Activated naive CD4-positive, alpha-beta T cell treated with anti-CD3 and anti-CD28 coated beads, Interleukin-2, amount 50 U/mL, for 24 hours (primary cell): Measurements from ENCODE around the gene KLHL11.
"Not testable (repeated sequence)": the region's sequence is repeated elsewhere in the genome, so short reads cannot be mapped to it uniquely, and the experiment has no call there.

ENCODE experiments used
- H3K27ac Mint-ChIP-seq: one replicate; pipeline ENCODE4 v1.8.0; 2021; ENCODE audit warnings: mild to moderate bottlenecking, mixed read lengths
- H3K27me3 Mint-ChIP-seq: one replicate; pipeline ENCODE4 v1.8.0; 2021; ENCODE audit warnings: mixed read lengths
- H3K36me3 Mint-ChIP-seq: one replicate; pipeline ENCODE4 v1.8.0; 2021; ENCODE audit warnings: mixed read lengths
- H3K4me1 Mint-ChIP-seq: one replicate; pipeline ENCODE4 v1.8.0; 2021; ENCODE audit warnings: mixed read lengths
- H3K4me3 Mint-ChIP-seq: one replicate; pipeline ENCODE4 v1.8.0; 2021; ENCODE audit warnings: mild to moderate bottlenecking, mixed read lengths
- H3K9me3 Mint-ChIP-seq: one replicate; pipeline ENCODE4 v1.8.0; 2021; ENCODE audit warnings: mixed read lengths

Gene KLHL11

DNA sequence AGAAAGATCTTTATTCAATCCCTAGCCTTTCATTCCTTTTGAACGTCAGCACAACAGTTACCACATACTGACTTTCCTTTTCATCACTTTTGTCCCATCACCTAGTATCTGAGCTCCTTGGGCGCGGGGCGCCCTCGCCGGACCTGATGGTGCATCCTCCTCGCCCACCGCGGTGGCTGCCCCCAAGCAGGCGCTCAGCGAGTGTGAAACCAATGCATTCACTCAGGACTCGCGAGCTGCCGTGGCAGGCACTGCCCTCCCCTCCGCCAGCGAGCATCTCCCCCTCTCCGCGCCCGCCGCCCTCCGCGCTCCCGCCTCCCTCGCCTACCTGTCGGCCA, 756 bp downstream of the KLHL11 start:
- Mint-ChIP-seq H3K36me3 (peaks cover 3% of the 10 kb centered on the region), H3K9me3 (no peaks in the 10 kb centered on the region), H3K27ac (no peak overlapping the region), H3K4me3 (no peak overlapping the region), H3K27me3 (no peaks in the 10 kb centered on the region), H3K4me1 (peaks cover 51% of the 10 kb centered on the region)

DNA sequence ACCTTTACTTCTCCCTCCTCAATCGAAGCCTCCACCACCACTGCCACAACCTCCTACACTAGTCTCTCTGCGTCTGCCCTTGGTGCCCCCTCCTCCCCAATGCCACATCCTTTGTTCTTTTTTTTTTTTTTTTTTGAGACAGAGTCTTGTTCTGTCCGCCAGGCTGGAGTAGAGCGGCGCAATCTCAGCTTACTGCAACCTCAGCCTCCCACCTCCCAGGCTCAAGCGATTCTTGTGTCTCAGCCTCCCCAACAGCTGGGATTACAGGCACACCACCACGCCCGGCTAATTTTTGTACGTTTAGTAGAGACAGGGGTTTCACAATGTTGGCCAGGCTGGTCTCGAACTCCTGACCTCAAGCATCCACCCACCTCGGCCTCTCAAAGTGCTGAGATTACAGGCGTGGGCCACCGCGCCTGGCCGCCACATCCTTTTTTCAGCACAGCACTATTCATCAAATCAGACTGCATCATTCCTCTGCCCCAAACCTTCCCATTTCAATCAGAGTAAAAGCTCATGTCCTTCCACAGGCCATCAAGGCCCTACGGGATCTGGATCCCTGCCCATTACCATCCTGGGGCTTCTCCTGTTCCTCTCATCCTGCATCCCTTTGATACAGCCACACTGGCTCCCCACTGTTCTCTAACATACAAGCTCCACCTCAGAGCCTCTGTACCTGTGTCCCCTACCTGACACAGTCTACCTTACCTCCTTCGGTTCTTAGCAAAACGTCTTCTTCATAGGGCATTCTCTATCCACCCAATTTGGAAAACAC, 2.0 kb downstream of the KLHL11 start:
- Mint-ChIP-seq H3K4me1 (peaks cover 42% of the 10 kb centered on the region), H3K9me3 (no peaks in the 10 kb centered on the region), H3K27ac (no peak overlapping the region), H3K27me3 (no peaks in the 10 kb centered on the region), H3K4me3 (no peak overlapping the region), H3K36me3 (peaks cover under 1% of the 10 kb centered on the region)

DNA sequence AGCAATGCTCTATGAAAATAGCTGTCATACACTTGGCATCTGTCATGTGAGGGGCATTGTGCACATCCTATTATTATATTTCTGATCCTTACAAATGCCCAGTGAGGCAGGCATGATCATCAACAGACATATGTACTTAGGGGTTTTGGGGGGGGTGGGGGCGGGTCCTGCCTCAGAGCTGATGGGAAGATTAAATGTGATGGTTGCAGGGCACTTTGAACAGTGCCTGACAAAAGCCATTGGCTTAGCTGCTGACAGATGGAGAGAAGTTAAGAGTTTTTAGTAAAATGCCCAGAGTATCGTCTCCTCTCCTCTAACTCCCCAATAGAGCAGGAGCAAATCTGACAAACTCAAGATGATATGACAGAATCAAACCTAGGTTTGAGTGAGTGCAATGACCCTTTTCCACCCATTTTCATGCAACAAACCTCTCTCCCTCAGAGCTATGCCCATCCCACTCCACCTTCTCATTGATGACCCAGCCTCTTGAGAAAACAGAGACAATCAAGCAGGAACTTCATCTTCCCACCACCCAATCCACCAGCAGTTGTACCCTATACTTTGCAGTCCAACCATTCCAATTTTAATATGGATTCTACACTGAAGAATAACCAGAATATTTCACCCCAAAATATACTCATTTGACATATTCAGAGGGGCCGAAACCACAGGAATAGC, 4.8 kb downstream of the KLHL11 start:
- H3K27ac Mint-ChIP-seq: no peak overlapping the region

DNA sequence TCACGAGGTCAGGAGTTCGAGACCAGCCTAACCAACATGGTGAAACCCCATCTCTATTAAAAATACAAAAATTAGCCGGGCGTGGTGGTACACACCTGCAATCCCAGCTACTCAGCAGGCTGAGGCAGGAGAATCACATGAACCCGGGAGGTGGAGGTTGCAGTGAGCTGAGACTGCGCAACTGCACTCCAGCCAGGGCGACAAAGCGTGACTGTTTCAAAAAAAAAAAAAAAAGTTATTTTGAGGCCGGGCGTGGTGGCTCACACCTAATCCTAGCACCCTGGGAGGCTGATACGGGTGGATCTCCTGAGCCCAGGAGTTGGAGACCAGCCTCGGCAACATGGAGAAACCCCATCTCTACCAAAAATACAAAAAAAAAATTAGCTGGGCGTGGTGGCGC, 13.8 kb downstream of the KLHL11 start:
- H3K4me1 Mint-ChIP-seq: peaks cover 46% of the 10 kb centered on the region
- not testable (repeated sequence) for H3K36me3 Mint-ChIP-seq, H3K27ac Mint-ChIP-seq, H3K27me3 Mint-ChIP-seq, H3K4me3 Mint-ChIP-seq, H3K9me3 Mint-ChIP-seq

More for the DNA sequence above, 4.8 kb downstream of the KLHL11 start:
- H3K4me1 Mint-ChIP-seq: peaks cover 33% of the 10 kb centered on the region
- no peaks in the 10 kb centered on the region for H3K27me3 Mint-ChIP-seq
- H3K36me3 Mint-ChIP-seq: peaks cover 2% of the 10 kb centered on the region
- peak overlapping the region; percentile 23 for H3K4me3 Mint-ChIP-seq
- H3K9me3 Mint-ChIP-seq: no peaks in the 10 kb centered on the region

DNA sequence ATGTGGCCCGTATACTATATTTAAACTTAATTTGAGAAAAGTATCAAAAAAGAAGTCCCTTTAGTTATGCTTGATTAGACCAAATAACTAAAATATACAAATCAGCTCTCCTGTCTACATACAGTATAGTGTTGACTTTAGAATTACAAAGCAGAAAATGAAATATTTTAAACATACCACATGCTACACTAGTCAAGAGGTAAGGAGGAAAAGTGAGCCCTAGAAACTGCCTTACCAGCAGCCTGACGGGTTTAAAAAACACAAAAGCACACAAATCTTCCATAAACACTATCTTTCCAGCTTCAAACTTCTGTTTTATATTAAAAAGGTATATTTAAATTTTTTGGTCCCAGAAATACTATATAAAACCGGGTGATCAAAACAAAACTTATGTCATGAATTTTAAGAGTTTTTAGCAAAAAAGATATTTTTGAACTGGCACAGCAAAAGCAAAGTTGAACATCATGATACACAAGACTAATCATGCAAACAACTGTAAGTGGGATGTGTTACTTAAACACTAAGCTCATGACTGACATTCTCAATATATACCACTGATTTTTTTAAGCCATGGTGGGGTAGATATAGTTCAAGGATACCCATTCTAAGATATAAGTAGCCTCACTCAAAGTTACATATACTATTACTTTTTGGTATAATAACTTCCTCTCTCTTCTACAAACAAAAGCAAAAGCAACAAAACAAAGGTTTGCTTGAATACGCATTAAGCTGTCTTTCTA, 15.8 kb downstream of the KLHL11 start:
- H3K4me3 Mint-ChIP-seq: no peak overlapping the region
- no peaks in the 10 kb centered on the region for H3K9me3 Mint-ChIP-seq
- peaks cover 38% of the 10 kb centered on the region for H3K4me1 Mint-ChIP-seq
- H3K27ac Mint-ChIP-seq: no peak overlapping the region
- no peaks in the 10 kb centered on the region for H3K27me3 Mint-ChIP-seq
- H3K36me3 Mint-ChIP-seq: peaks cover 7% of the 10 kb centered on the region

DNA sequence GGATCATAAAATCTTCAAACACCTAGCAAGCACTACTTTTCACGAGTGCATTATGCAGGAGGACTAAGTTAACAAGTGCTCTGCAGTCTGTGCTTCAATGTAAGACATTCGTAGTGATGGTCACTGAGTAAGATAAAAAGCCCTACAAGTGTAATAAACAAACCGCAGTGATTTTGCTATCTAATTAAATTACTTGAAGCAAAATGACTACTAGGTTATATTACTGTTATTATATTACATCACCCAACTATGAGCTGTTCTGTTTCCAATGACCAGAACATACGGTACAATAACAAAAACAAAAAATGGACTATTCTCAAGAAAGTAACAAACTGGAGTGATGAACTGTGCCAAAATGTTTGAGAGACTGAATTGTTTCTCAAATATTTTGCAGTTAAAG, 16.4 kb downstream of the KLHL11 start:
- Mint-ChIP-seq H3K4me3 (no peak overlapping the region), H3K27ac (no peak overlapping the region), H3K36me3 (peaks cover 7% of the 10 kb centered on the region), H3K9me3 (no peaks in the 10 kb centered on the region), H3K4me1 (peaks cover 32% of the 10 kb centered on the region), H3K27me3 (no peaks in the 10 kb centered on the region)

DNA sequence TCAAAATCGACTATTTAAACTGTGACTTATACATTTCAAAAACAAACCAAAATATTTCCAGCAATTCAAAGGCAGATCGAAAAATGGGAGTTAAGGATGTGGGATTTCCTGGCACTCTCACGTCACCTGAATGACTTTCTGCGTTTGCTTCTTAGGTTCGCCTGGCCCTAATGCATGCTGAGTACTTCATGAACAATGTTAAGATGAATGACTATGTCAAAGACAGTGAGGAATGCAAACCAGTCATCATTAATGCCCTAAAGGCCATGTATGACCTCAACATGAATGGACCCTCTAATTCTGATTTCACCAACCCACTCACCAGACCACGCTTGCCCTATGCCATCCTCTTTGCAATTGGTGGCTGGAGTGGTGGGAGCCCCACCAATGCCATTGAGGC, 20.3 kb downstream of the KLHL11 start:
- H3K27me3 Mint-ChIP-seq: no peaks in the 10 kb centered on the region
- H3K36me3 Mint-ChIP-seq: peaks cover 4% of the 10 kb centered on the region
- H3K4me3 Mint-ChIP-seq: no peak overlapping the region
- peaks cover 10% of the 10 kb centered on the region for H3K4me1 Mint-ChIP-seq
- no peaks in the 10 kb centered on the region for H3K9me3 Mint-ChIP-seq
- no peak overlapping the region for H3K27ac Mint-ChIP-seq

DNA sequence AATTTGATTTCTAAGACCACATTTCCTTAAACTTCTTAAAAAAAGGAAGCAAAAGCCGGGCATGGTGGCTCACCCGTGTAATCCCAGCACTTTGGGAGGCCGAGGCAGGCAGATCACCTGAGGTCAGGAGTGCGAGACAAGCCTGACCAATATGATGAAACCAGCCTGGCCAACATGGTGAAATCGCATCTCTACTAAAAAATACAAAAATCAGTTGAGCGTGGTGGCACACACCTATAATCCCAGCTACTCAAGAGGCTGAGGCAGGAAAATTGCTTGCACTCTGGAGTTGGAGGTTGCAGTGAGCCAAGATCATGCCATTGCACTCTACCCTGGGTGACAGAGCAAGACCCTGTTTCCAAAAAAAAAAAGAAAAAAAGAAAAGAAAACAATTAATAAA, 24.4 kb downstream of the KLHL11 start:
- not testable (repeated sequence) for H3K27ac Mint-ChIP-seq

DNA sequence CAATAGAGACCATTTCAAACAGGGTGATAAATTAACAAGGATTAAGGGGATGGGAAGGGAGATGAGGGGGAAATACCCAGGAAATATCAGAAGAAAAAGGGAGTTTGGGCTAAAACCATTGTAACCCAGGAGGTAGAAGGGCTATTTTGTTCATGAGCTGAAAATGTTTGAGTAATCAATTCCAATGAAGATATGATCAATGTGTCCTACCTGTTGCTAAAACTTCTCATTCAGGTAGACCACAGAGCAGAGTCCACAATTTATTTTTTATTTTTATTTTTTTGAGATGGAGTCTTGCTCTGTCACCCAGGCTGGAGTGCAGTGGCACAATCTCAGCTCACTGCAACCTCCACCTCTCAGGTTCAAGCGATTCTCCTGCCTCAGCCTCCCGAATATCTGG, 25.8 kb downstream of the KLHL11 start:
- peaks cover 11% of the 10 kb centered on the region for H3K4me1 Mint-ChIP-seq
- H3K27ac Mint-ChIP-seq, H3K36me3 Mint-ChIP-seq, H3K27me3 Mint-ChIP-seq, H3K4me3 Mint-ChIP-seq, H3K9me3 Mint-ChIP-seq: not testable (repeated sequence)

More for the DNA sequence above, 24.4 kb downstream of the KLHL11 start:
- not testable (repeated sequence) for H3K27me3 Mint-ChIP-seq, H3K36me3 Mint-ChIP-seq, H3K4me3 Mint-ChIP-seq, H3K4me1 Mint-ChIP-seq, H3K9me3 Mint-ChIP-seq

DNA sequence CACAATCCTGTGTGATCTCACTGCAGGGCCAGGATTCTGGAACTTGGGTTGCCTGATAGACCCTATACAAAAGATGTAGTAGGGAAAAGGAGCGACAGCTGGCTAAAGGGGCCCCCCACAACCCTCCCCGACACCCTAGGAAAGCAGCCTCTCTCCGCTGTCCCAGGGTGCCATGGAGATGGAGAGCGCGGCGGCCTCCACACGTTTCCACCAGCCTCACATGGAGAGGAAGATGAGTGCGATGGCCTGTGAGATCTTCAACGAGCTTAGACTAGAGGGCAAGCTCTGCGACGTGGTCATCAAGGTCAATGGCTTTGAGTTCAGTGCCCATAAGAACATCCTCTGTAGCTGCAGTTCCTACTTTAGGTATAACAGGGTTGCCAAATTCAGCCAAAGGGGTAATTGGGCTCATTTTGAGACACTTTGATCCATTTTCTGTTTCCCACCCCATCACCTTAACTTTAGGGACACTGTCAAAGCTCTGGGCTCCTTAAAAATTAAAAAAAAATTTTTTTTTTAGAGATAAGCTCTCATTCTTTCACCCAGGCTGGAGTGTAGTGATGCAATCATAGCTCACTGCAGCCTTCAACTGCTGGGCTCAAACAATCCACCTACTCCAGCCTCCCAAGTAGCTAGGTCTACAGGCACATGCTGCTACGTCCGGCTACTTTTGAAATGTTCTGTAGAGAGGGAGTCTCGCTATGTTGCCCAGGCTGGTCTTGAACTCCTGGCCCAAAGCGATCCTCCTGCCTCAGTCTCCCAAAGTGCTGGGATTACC, 27.3 kb downstream of the KLHL11 start, which contains the start of gene KLHL10:
Gene KLHL10 (plus strand): TSS at position 65 of the 778 bp plus-strand sequence. CDS start 108 bp downstream, at position 173.
- Mint-ChIP-seq H3K9me3 (no peaks in the 10 kb centered on the region), H3K27ac (no peak within 1 kb of the TSS), H3K4me3 (peak within 1 kb of the TSS; percentile 76), H3K27me3 (no peaks in the 10 kb centered on the region), H3K36me3 (peaks cover under 1% of the 10 kb centered on the region), H3K4me1 (peaks cover 11% of the 10 kb centered on the region)

DNA sequence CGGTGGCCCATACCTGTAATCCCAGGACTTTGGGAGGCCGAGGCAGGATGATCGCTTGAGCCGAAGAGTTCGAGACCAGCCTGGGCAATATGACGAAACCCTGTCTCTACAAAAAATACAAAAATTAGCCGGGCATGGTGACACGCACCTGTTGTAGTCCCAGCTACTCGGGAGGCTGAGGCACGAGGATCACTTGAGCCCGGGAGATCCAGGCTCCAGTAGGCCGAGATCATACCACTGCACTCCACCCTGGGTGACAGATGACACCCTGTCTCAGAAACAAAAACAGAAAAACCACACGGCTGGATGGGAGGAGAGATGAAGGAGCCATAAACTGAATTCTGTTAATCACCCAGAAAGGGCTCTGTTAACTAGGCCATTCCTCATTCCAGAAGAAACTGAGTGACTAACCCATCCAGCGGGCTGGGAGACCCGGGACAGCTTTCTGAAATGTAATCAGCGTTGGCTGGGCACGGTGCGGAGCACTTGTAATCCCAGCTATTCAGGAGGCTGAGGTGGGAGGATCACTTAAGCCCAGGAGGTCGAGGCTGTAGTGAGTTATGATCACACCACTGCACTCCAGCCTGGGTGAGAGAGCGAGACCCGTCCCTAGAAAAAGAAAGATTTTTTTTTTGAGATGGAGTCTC, 28.6 kb downstream of the KLHL11 start:
- peaks cover 11% of the 10 kb centered on the region for H3K4me1 Mint-ChIP-seq
- no peaks in the 10 kb centered on the region for H3K27me3 Mint-ChIP-seq
- H3K36me3 Mint-ChIP-seq: peaks cover 3% of the 10 kb centered on the region
- no peaks in the 10 kb centered on the region for H3K9me3 Mint-ChIP-seq
- peak overlapping the region; percentile 76 for H3K4me3 Mint-ChIP-seq
- no peak overlapping the region for H3K27ac Mint-ChIP-seq

DNA sequence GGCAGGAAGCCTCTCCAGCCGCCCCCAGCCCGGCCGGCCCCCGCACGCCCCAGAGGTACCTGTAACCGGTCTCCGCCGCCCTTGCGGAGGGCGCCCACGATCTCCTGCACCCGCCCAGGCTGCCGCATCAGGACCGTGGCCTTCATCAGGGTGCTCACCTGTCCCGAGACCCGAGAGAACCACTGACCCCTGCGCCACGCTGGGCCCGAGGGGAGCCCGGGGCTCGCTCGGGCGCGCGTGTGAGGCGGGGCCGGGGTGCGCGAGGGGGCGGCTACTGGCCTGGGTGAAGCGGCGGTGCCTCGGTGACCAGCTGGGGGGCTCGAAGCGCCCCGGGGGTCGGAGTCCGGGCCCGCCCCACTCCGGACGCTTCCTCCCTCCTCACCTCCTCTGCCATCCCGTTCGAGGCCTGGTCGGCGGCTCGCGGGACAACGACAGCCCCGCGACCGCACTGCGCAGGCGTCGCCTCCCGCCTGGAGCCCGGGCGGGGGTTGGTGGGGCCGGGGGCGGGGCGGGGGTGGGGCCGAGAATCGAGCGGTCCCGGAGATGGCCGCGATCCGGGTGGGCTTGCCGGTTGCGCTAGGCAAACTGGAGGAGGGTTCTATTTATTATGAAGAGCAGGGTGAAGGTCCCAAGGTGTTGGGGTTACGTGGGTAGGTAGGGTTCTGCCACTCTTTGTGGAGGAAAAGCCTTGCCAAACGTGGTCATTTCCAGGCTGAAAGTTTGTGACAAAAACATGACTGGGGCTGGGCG, 29.2 kb downstream of the KLHL11 start, which contains the start of gene NT5C3B:
Gene NT5C3B (minus strand): TSS at position 433 of the 750 bp plus-strand sequence. CDS start 39 bp downstream, at position 394.
- Mint-ChIP-seq H3K4me3 (peak within 1 kb of the TSS; percentile 88), H3K27me3 (no peaks in the 10 kb centered on the region), H3K4me1 (peaks cover 11% of the 10 kb centered on the region), H3K36me3 (peaks cover 3% of the 10 kb centered on the region), H3K27ac (peak within 1 kb of the TSS; percentile 68), H3K9me3 (no peaks in the 10 kb centered on the region)

DNA sequence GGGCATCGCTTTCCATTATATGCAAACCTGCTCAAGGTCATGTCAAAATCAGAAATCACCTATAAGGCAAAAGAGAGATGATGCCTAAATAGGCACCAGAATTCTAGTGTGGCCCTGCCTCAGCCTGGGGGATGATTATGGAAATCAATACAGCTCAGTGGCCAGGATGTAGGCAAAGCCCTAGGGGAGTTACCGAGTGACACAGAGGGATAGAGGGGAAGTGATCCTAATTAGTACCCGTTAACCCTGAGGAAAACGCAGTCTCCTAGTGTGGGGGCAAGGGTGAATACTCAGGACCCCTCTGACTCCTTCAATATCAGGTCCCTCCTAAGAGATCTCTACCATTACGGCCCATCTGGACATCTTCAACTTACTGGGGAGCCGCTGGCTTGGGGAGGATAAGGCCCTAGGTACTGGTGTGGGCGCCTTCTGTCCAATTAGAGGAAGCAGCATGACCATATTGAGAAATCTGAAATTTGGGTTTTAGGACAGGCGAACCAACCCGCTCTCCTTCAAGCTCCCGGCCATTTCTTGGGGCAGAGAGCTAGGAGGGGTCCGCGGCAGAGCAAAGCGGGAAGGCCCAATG, 29.9 kb downstream of the KLHL11 start:
- peak overlapping the region; percentile 88 for H3K4me3 Mint-ChIP-seq
- no peaks in the 10 kb centered on the region for H3K27me3 Mint-ChIP-seq
- H3K36me3 Mint-ChIP-seq: peaks cover 4% of the 10 kb centered on the region
- H3K4me1 Mint-ChIP-seq: peaks cover 11% of the 10 kb centered on the region
- H3K27ac Mint-ChIP-seq: peak overlapping the region; percentile 68
- no peaks in the 10 kb centered on the region for H3K9me3 Mint-ChIP-seq

DNA sequence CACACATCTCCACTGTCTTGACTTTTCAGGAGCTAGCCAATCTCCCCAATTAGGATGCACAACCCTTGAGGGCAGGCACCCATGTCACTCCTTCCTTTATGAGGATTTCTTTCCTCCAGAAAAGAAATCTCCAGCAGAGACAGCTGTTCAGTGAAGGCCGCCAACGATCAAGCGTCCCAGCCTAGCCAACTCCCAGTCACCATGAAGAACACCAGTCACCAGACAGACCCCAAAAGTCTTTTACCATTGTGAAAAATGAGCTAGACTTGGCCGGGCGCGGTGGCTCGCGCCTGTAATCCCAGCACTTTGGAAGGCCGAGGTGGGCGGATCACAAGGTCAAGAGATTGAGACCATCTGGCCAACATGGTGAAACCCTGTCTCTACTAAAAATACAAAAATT, 35.3 kb downstream of the KLHL11 start:
- H3K9me3 Mint-ChIP-seq, H3K4me1 Mint-ChIP-seq, H3K27ac Mint-ChIP-seq, H3K36me3 Mint-ChIP-seq, H3K4me3 Mint-ChIP-seq, H3K27me3 Mint-ChIP-seq: not testable (repeated sequence)
